Sigmoid colon (tissue), 7 donors: ENCODE measurements around the gene TRIML1. TPM values are rescaled to one million over a fixed set of nuclear protein-coding genes. Genes with fewer than 3 reads are reported as not detected.
A peak's percentile ranks its signal among the peaks of the same experiment; 100 is the strongest.

Experiments
- DNase-seq: peaks from one replicate; pipeline ENCODE4 v3.0.0-alpha.2; 2019
- H3K27ac ChIP-seq, 4 donors: fragments of 200-600 bp; sonication (generic); one replicate each; pipeline ENCODE4 v1.5.1; 2016 to 2019; ENCODE audit warnings: mild to moderate bottlenecking in 1 of 4
- H3K27me3 ChIP-seq, 3 donors: fragments of 200-600 bp; sonication (generic); one replicate each; pipeline ENCODE4 v1.5.1; 2019; ENCODE audit warnings: mild to moderate bottlenecking in 1 of 3
- H3K36me3 ChIP-seq, 4 donors: fragments of 200-600 bp; sonication (generic); one replicate each; pipeline ENCODE4 v1.5.1; 2016 to 2019
- H3K4me1 ChIP-seq, 4 donors: fragments of 200-600 bp; sonication (generic); one replicate each; pipeline ENCODE4 v1.5.1; 2017 to 2019
- H3K4me3 ChIP-seq, 4 donors: fragments of 200-600 bp; sonication (generic); one replicate each; pipeline ENCODE4 v1.5.1; 2017 to 2019; ENCODE audit warnings: mild to moderate bottlenecking in 2 of 4, moderate library complexity in 1 of 4
- H3K9me3 ChIP-seq, 4 donors: fragments of 200-600 bp in 3 of 4; sonication (generic) in 3 of 4; one replicate each; pipeline versions ENCODE4 v1.5.1 to v1.6.1; 2013 to 2019
- CTCF ChIP-seq, 4 experiments: fragments of 450-650 bp in 3 of 4; fragments of 200-600 bp in 1 of 4; IDR thresholded peaks; one replicate each; pipeline ENCODE4 v1.5.1; 2016 to 2019; ENCODE audit warnings: antibody characterized with exemption in 4 of 4, mild to moderate bottlenecking in 3 of 4, moderate library complexity in 2 of 4
- EP300 ChIP-seq, 4 donors: sonication (generic); formaldehyde crosslinking; IDR thresholded peaks; one replicate each; pipeline ENCODE4 v1.6.1; 2017; ENCODE audit warnings: antibody characterized with exemption in 4 of 4
- POLR2A ChIP-seq, 2 donors: fragments of 450-650 bp; IDR thresholded peaks; one replicate each; pipeline ENCODE4 v1.6.1; 2016; ENCODE audit warnings: antibody characterized with exemption in 2 of 2, mild to moderate bottlenecking in 2 of 2, moderate library complexity in 2 of 2
- POLR2AphosphoS5 ChIP-seq, 4 donors: sonication (generic); formaldehyde crosslinking; IDR thresholded peaks; one replicate each; pipeline ENCODE4 v1.6.1; 2017; ENCODE audit warnings: antibody characterized with exemption in 4 of 4
- WGBS, 2 donors: extraction: QIAGEN DNeasy Blood & Tissue Kit; methylation state at CpG; one replicate each; pipeline ENCODE4 v1.1.7; 2013; 5-methylcytosine and 5-hydroxymethylcytosine counted together
- intact Hi-C: fragments of 100-400 bp; cut with DNase I; formaldehyde crosslinking; loops from one replicate; pipeline ENCODE4 v1.15.1; 2023
- polyA plus RNA-seq, 3 donors: library from polyadenylated mRNA; stranded (reverse); fragments of 200-250 nt; gene quantifications; one replicate each; pipeline ENCODE4 v1.2.3, GENCODE V29; 2013
- total RNA-seq, 4 donors: library from RNA; depleted of rRNA; stranded (reverse); fragments of >200 nt; gene quantifications; one replicate each; pipeline ENCODE4 v1.1.0, GENCODE V29; 2016
- donor health status: healthy with polysubstance abuse.
- donor health status: Bipolar disorder and iron deficiency.
- donor health status: healthy.

TRIML1 gene
- total and polyA plus RNA-seq, 7 donors = not detected

- 50 to 51% methylated on average over 11 of the region's 11 CpGs for WGBS, 2 donors
- TF ChIP-seq POLR2A (IDR thresholded peaks at IDR 0.05) (no peak), POLR2AphosphoS5 (IDR thresholded peaks at IDR 0.05) (no peak)
- DNase-seq = no peak
- no peaks in the 10 kb centered on the region for H3K27me3 ChIP-seq
- no peaks in the 10 kb centered on the region for H3K4me1 ChIP-seq
- H3K36me3 ChIP-seq = no peaks in the 10 kb centered on the region
- no peak within 1 kb of the TSS for H3K4me3 ChIP-seq
- intact Hi-C loops = no loop called here
- peaks cover 0 to 6% (median 0%) of the 10 kb centered on the region in 4 donors for H3K9me3 ChIP-seq
- no peak within 1 kb of the TSS for H3K27ac ChIP-seq
Observed at GRCh38 chr4:188109157-188109755, 30.0 kb upstream of the TRIML1 start, which contains the start of gene TRIML2. TSS of gene TRIML2 (minus strand) at chr4:188109603. CDS start at chr4:188105368, 4,235 bp downstream.

- no peaks in the 10 kb centered on the region for H3K27me3 ChIP-seq
- H3K4me3 ChIP-seq = no peak overlapping the region
- no peak for DNase-seq
- no peak overlapping the region for H3K27ac ChIP-seq
- no peaks in the 10 kb centered on the region for H3K36me3 ChIP-seq
- H3K4me1 ChIP-seq = no peaks in the 10 kb centered on the region
- no peak for TF ChIP-seq POLR2AphosphoS5 (IDR thresholded peaks at IDR 0.05)
- intact Hi-C loops = no loop called here
- peaks cover 0 to 6% (median 0%) of the 10 kb centered on the region in 4 donors for H3K9me3 ChIP-seq
- WGBS, 2 donors = 18 to 30% methylated on average over 3 of the region's 3 CpGs
Observed at GRCh38 chr4:188110036-188110435, 29.2 kb upstream of the TRIML1 start.

GRCh38 chr4:188110741-188111471, 28.3 kb upstream of the TRIML1 start:
- DNase-seq = no peak
- WGBS, 2 donors = 70 to 79% methylated on average over 7 of the region's 7 CpGs
- Histone ChIP-seq H3K4me1 (no peaks in the 10 kb centered on the region), H3K4me3 (no peak overlapping the region), H3K27me3 (no peaks in the 10 kb centered on the region), H3K27ac (no peak overlapping the region), H3K9me3 (no peaks in the 10 kb centered on the region), H3K36me3 (no peaks in the 10 kb centered on the region)
- intact Hi-C loops = no loop called here
- TF ChIP-seq POLR2A (IDR thresholded peaks at IDR 0.05) (no peak), CTCF (IDR thresholded peaks at IDR 0.05) (no peak), EP300 (IDR thresholded peaks at IDR 0.05) (no peak), POLR2AphosphoS5 (IDR thresholded peaks at IDR 0.05) (no peak)

- Histone ChIP-seq H3K27me3 (no peaks in the 10 kb centered on the region), H3K27ac (peak overlapping the region in 1 of 4 donors; percentile 8), H3K4me3 (no peak overlapping the region), H3K36me3 (no peaks in the 10 kb centered on the region), H3K9me3 (no peaks in the 10 kb centered on the region), H3K4me1 (no peaks in the 10 kb centered on the region)
- 82 to 89% methylated on average over 6 of the region's 6 CpGs for WGBS, 2 donors
- no peak for DNase-seq
- TF ChIP-seq EP300 (IDR thresholded peaks at IDR 0.05) (no peak), POLR2AphosphoS5 (IDR thresholded peaks at IDR 0.05) (no peak), POLR2A (IDR thresholded peaks at IDR 0.05) (no peak), CTCF (IDR thresholded peaks at IDR 0.05) (no peak)
- intact Hi-C loops = no loop called here
Observed at GRCh38 chr4:188111955-188112354, 27.3 kb upstream of the TRIML1 start.

GRCh38 chr4:188113156-188113555, 26.1 kb upstream of the TRIML1 start:
- WGBS, 2 donors = 89 to 93% methylated on average over 9 of the region's 9 CpGs
- Histone ChIP-seq H3K9me3 (no peaks in the 10 kb centered on the region), H3K4me3 (no peak overlapping the region), H3K27ac (no peak overlapping the region), H3K27me3 (no peaks in the 10 kb centered on the region), H3K4me1 (no peaks in the 10 kb centered on the region), H3K36me3 (no peaks in the 10 kb centered on the region)
- intact Hi-C loops = no loop called here
- TF ChIP-seq POLR2AphosphoS5 (IDR thresholded peaks at IDR 0.05) (no peak), POLR2A (IDR thresholded peaks at IDR 0.05) (no peak), EP300 (IDR thresholded peaks at IDR 0.05) (no peak), CTCF (IDR thresholded peaks at IDR 0.05) (no peak)
- no peak for DNase-seq
